ENCODE measurements around the gene ELMO3. TPM values are rescaled to one million over a fixed set of nuclear protein-coding genes. Genes with fewer than 3 reads are reported as not detected.

The ELMO3 gene
- total RNA-seq, 2 experiments from 2014 or later: 5.0 to 5.6 TPM

DNA sequence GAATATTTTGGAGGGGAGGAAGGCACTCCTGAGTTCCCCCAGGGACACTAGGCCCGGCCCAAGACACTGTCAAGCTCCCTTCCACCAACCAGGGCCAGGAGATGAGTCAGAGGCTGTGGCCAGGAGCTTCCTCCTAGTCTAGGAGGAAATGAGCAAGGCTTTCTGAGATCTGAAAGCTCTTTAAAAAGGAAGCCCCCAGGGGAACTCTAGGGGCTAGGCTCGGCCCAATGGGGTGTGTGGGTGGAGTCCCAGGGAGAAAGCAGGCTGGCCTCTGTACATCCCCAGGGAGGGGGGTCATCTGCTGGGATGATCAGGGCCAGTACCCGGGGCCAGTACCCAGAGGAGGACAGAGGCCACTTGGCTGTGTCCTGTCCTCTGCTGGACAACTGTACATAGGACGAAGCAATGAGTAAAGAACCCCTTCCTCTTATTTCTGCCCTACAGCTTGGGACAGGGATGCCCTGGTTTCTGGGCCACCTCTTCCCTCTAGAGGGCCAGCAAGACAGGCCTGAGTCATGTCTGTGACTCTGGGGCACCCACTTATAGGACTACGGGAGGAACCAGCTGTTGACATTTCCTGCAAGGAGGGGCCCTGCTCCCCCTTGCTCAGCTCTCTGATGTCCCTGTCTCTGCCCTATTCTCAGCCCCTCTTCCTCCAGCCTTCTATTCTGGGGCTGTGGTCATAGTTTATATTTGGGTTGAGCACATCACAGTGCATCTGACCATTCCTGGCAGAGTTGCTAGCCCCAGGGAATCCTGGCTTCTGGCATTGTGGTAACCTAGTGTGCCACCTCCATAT lies 45.7 kb downstream of the ELMO3 start:
- TF ChIP-seq, protein P1, sequence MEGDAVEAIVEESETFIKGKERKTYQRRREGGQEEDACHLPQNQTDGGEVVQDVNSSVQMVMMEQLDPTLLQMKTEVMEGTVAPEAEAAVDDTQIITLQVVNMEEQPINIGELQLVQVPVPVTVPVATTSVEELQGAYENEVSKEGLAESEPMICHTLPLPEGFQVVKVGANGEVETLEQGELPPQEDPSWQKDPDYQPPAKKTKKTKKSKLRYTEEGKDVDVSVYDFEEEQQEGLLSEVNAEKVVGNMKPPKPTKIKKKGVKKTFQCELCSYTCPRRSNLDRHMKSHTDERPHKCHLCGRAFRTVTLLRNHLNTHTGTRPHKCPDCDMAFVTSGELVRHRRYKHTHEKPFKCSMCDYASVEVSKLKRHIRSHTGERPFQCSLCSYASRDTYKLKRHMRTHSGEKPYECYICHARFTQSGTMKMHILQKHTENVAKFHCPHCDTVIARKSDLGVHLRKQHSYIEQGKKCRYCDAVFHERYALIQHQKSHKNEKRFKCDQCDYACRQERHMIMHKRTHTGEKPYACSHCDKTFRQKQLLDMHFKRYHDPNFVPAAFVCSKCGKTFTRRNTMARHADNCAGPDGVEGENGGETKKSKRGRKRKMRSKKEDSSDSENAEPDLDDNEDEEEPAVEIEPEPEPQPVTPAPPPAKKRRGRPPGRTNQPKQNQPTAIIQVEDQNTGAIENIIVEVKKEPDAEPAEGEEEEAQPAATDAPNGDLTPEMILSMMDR (IDR thresholded peaks at IDR 0.05): no peak
- ATAC-seq: peak; percentile 64

DNA sequence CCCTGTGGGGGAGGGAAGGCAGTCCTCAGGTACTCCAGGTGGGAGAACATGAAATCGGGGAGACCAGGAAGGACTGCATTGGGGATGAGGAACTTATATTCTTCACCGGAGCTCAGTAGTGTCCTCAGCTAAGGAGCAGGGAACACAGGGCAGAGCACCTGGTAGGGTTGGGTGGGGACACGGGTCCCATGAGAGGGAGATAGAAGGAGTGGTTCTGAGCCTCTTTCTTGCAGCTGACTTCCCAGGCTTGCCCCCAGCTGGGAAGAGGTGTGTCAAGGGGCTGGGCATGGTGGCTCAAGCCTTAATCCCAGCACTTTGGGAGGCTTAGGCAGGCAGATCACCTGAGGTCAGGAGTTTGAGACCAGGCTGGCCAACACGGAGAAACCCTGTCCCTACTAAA lies 46.3 kb downstream of the ELMO3 start:
- H3K27me3 Mint-ChIP-seq: no peaks in the 10 kb centered on the region
- ChIA-PET POLR2A (interaction anchor here (0.6 to 10.0 kb wide), 6 partner anchors 15 to 83 kb away, joined by 3 to 123 read pairs (median 4); partner anchors contain the start of gene TMEM208), CTCF (interaction anchor here (1.0 to 2.6 kb wide), 8 partner anchors 18 to 236 kb away, joined by 3 to 13 read pairs (median 4); partner anchors contain the start of genes ATP6V0D1, PLEKHG4 and TMEM208)
- peaks cover 52% of the 10 kb centered on the region for H3K4me1 Mint-ChIP-seq (ENCODE audit: low read depth)
- peak overlapping the region; percentile 87 for H3K27ac Mint-ChIP-seq
- intact Hi-C loops (cut with micrococcal nuclease): loop anchor here (2.0 kb wide), 1 partner anchor 52 kb away; the partner anchor contains the start of gene E2F4
- TF ChIP-seq, protein P1 (IDR thresholded peaks at IDR 0.05): no peak
- H3K36me3 Mint-ChIP-seq (ENCODE audit: low read depth): peaks cover 2% of the 10 kb centered on the region
- H3K9me3 Mint-ChIP-seq: no peaks in the 10 kb centered on the region
- no peak for DNase-seq
- peak overlapping the region; percentile 89 for H3K4me3 Mint-ChIP-seq
- no peak for ATAC-seq

More for the DNA sequence above, 45.7 kb downstream of the ELMO3 start:
- H3K4me3 Mint-ChIP-seq: peak overlapping the region; percentile 89
- intact Hi-C loops (cut with micrococcal nuclease): loop anchor here (2.0 kb wide), 1 partner anchor 52 kb away; the partner anchor contains the start of gene E2F4
- no peaks in the 10 kb centered on the region for H3K9me3 Mint-ChIP-seq
- ChIA-PET CTCF (interaction anchor here (0.6 to 2.6 kb wide), 17 partner anchors 15 to 318 kb away, joined by 3 to 13 read pairs (median 4); partner anchors contain the start of genes ATP6V0D1, CTCF, PLEKHG4 and TMEM208), POLR2A (interaction anchor here (0.6 to 10.0 kb wide), 7 partner anchors 14 to 84 kb away, joined by 3 to 123 read pairs (median 4); partner anchors contain the start of gene TMEM208)
- no peaks in the 10 kb centered on the region for H3K27me3 Mint-ChIP-seq
- peak; percentile 95 for DNase-seq
- peak overlapping the region; percentile 87 for H3K27ac Mint-ChIP-seq
- peaks cover 2% of the 10 kb centered on the region for H3K36me3 Mint-ChIP-seq (ENCODE audit: low read depth)
- H3K4me1 Mint-ChIP-seq (ENCODE audit: low read depth): peaks cover 46% of the 10 kb centered on the region

DNA sequence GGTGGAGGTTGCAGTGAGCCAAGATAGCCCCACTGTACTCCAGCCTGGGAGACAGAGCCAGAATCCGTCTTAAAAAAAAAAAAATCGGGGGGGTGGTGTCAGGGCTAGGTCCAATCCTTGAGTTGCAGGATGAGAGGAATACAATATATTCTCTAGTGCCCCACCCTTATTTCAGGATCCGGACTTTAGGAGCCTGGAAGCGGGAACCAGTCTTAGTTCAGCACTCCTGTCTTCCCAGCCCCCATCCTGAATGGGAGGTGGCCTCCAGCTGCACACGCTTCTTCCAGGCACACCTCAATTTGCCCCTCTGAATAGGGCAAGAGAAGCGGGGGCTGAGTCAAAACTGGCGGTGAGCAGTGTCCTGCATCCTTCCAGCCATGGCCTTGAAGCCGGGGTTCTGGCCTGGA lies 46.7 kb downstream of the ELMO3 start:
- ATAC-seq: no peak
- H3K4me3 Mint-ChIP-seq: peak overlapping the region; percentile 89
- peaks cover 2% of the 10 kb centered on the region for H3K36me3 Mint-ChIP-seq (ENCODE audit: low read depth)
- intact Hi-C loops (cut with micrococcal nuclease): loop anchor here (2.0 kb wide), 1 partner anchor 53 kb away; the partner anchor contains the start of gene E2F4
- ChIA-PET POLR2A (interaction anchor here (1.9 to 10.0 kb wide), 2 partner anchors 8 to 15 kb away, joined by 8 to 123 read pairs; partner anchors contain the start of gene TMEM208), CTCF (interaction anchor here (0.7 to 1.9 kb wide), 6 partner anchors 18 to 91 kb away, joined by 3 to 9 read pairs (median 6); partner anchors contain the start of genes E2F4 and TMEM208)
- no peak for DNase-seq
- H3K4me1 Mint-ChIP-seq (ENCODE audit: low read depth): peaks cover 54% of the 10 kb centered on the region
- no peaks in the 10 kb centered on the region for H3K27me3 Mint-ChIP-seq
- peak overlapping the region; percentile 87 for H3K27ac Mint-ChIP-seq
- no peaks in the 10 kb centered on the region for H3K9me3 Mint-ChIP-seq
- TF ChIP-seq, protein P1 (IDR thresholded peaks at IDR 0.05): no peak

DNA sequence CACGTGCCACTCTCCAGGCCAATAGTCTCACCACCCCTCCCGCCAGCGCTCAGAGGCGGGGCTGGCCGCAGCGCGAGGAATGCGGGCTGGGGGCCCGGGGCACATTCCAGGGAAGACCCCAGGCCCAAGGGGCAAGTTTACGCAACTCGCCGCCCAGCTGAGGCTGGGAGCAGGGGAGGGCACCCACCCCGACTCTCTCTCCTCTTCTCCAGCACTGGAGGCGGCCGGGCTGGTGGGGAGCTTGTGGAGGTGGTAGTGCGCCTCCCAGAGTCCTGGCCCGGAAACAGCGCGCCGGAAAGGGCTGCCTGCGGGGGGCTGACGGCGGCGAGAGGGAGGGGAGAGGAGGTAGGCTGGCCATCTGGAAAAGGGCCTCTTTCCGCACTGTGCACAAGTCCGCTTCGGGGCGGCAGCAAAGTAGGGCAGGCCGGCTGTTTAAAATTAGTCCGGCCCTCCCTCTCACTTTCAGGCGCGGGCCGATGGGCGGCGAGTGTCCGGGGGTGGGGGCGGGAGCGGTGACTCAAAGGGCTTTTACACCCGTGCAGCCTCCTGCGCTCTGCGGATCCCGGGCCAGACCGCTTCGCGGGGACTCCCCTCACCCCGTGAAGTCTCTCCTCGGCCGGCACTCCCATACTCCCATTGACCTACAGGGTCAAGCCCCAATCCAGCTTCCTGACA lies 47.3 kb downstream of the ELMO3 start:
- Mint-ChIP-seq H3K9me3 (no peaks in the 10 kb centered on the region), H3K4me3 (peak overlapping the region; percentile 89), H3K27ac (peak overlapping the region; percentile 89), H3K27me3 (no peaks in the 10 kb centered on the region), H3K36me3 (ENCODE audit: low read depth) (peaks cover 2% of the 10 kb centered on the region), H3K4me1 (ENCODE audit: low read depth) (peaks cover 52% of the 10 kb centered on the region)
- ChIA-PET POLR2A (interaction anchor here (1.9 to 10.0 kb wide), 2 partner anchors 9 to 16 kb away, joined by 8 to 123 read pairs; partner anchors contain the start of gene TMEM208), CTCF (interaction anchor here (0.7 to 1.9 kb wide), 6 partner anchors 19 to 91 kb away, joined by 3 to 9 read pairs (median 6); partner anchors contain the start of genes E2F4 and TMEM208)
- ATAC-seq (peak; percentile 15), DNase-seq (peak; percentile 81)
- intact Hi-C loops (cut with micrococcal nuclease): no loop called here
- TF ChIP-seq, protein P1 (IDR thresholded peaks at IDR 0.05): peak; percentile 49
